NT2/D1 (cell line): ENCODE data around the gene CNKSR3.
A peak's percentile ranks its signal among the peaks of the same experiment; 100 is the strongest.

Source experiments
- DNase-seq: peaks from one replicate; pipeline ENCODE4 v3.0.0-alpha.2; 2011; ENCODE audit warnings: low read depth, low spot score
- H3K27me3 ChIP-seq: 2 replicates; pipeline ENCODE4 v1.6.0; 2011; ENCODE audit warnings: mild to moderate bottlenecking; ENCODE audit not compliant: insufficient read length, insufficient read depth
- H3K36me3 ChIP-seq: 2 replicates; pipeline ENCODE4 v1.6.1; 2011; ENCODE audit warnings: mild to moderate bottlenecking, low read length, mixed read lengths; ENCODE audit not compliant: insufficient read depth, insufficient read length
- H3K4me1 ChIP-seq: 2 replicates; pipeline ENCODE4 v1.5.1; 2011; ENCODE audit not compliant: insufficient read depth, insufficient read length
- H3K4me3 ChIP-seq: 2 replicates; pipeline ENCODE4 v1.5.1; 2011; ENCODE audit warnings: low read depth; ENCODE audit not compliant: insufficient read length
- H3K9ac ChIP-seq: 2 replicates; pipeline ENCODE4 v1.6.0; 2011; ENCODE audit warnings: low read depth; ENCODE audit not compliant: insufficient read length
- H3K9me3 ChIP-seq: 2 replicates; pipeline ENCODE4 v1.5.1; 2011; ENCODE audit warnings: mild to moderate bottlenecking, low read length; ENCODE audit not compliant: insufficient read depth
- SUZ12 ChIP-seq: IDR thresholded peaks from 2 replicates; pipeline ENCODE4 v1.6.1; 2011; ENCODE audit not compliant: insufficient read length, insufficient read depth; ENCODE audit errors: extremely low read depth
- YY1 ChIP-seq: IDR thresholded peaks from 2 replicates; pipeline ENCODE4 v1.6.1; 2011; ENCODE audit not compliant: insufficient read length, insufficient read depth
- ZNF274 ChIP-seq: IDR thresholded peaks from 2 replicates; pipeline ENCODE4 v1.6.1; 2011; ENCODE audit warnings: mild to moderate bottlenecking, low read depth, low read length

Gene CNKSR3

DNA sequence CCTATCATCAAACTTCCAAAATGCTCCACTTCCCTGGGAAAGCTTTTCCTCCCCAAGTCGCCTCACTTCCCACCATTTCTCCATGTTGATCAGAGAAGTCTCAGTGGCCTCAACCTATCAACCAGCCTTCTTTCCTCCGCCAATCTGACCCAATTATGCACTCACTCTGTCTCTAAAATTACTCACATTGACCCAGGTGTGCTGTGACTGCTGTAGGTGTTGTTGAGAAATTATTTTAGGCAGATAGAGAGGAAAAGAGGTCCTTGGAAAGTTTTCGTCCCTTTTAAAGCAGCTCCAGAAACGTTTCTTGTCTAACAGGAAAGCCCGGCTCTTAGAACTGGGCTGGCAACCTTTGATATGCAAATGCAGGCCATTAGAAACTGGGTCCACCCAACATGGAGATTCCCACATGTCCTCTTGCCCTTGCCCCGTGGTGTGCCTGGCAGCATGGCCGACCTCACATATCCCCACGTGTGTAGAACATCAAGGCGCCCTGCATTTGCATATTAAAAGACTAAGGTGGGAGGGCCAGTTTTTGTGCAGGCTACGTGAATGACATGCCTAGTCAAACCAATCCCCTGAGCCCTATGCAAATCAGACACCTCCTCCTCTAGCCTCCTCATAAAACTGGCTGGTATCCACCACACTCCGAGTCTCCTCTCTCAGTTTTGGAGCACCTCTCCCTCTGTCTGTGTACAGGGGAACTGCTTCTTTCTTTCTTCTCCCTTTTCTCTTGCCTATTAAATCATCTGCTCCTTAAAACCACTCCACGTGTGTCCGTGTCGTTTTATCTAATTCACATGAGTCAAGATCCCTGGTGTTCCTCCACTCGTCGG lies 166.8 kb downstream of the CNKSR3 start:
- H3K4me1 ChIP-seq, result peaks cover 2% of the 10 kb centered on the region
- no peaks in the 10 kb centered on the region for H3K27me3 ChIP-seq
- no peaks in the 10 kb centered on the region for H3K36me3 ChIP-seq
- peak overlapping the region; percentile 9 for H3K4me3 ChIP-seq
- TF ChIP-seq ZNF274, result no peak
- TF ChIP-seq SUZ12, result no peak
- TF ChIP-seq YY1, result peak; percentile 52
- peak; percentile 58 for DNase-seq
- H3K9ac ChIP-seq, result peak overlapping the region; percentile 16
- no peaks in the 10 kb centered on the region; the same call in 1 of the 2 replicates for H3K9me3 ChIP-seq

- DNase-seq, result peak; percentile 15
- Histone ChIP-seq H3K27me3 (no peaks in the 10 kb centered on the region), H3K4me1 (peaks cover 2% of the 10 kb centered on the region), H3K9me3 (no peaks in the 10 kb centered on the region; the same call in 1 of the 2 replicates), H3K36me3 (no peaks in the 10 kb centered on the region), H3K9ac (no peak overlapping the region), H3K4me3 (no peak overlapping the region)
- TF ChIP-seq YY1, result no peak
- TF ChIP-seq ZNF274, result no peak
- TF ChIP-seq SUZ12, result no peak
Observed at GRCh38 chr6:154341871-154342270, 168.6 kb downstream of the CNKSR3 start.

- H3K9me3 ChIP-seq, result no peaks in the 10 kb centered on the region
- no peak for DNase-seq
- no peaks in the 10 kb centered on the region for H3K27me3 ChIP-seq
- H3K9ac ChIP-seq, result no peak overlapping the region
- TF ChIP-seq SUZ12, result no peak
- no peak for TF ChIP-seq YY1
- TF ChIP-seq ZNF274, result no peak
- no peaks in the 10 kb centered on the region for H3K36me3 ChIP-seq
- H3K4me3 ChIP-seq, result no peak overlapping the region
- H3K4me1 ChIP-seq, result peaks cover 2% of the 10 kb centered on the region
Observed at GRCh38 chr6:154341336-154341735, 169.1 kb downstream of the CNKSR3 start.
